Uterus (tissue), 4 donors: ENCODE results near the gene BCAS3. TPM values are rescaled to one million over a fixed set of nuclear protein-coding genes. Genes with fewer than 3 reads are reported as not detected.

Experiments used
- DNase-seq, 2 donors: peaks; one replicate each; pipeline ENCODE4 v3.0.0-alpha.2; 2019 to 2020
- H3K27ac ChIP-seq, 2 donors: fragments of 200-600 bp; sonication (generic); 1 replicate in 1 of 2; 2 replicates in 1 of 2; pipeline ENCODE4 v1.5.1; 2016 to 2018
- H3K27me3 ChIP-seq, 2 donors: fragments of 200-600 bp; sonication (generic); one replicate each; pipeline ENCODE4 v1.5.1; 2018 to 2019; ENCODE audit warnings: control low read depth in 1 of 2
- H3K36me3 ChIP-seq, 2 donors: fragments of 200-600 bp; sonication (generic); one replicate each; pipeline ENCODE4 v1.5.1; 2019; ENCODE audit warnings: control low read depth in 1 of 2
- H3K4me1 ChIP-seq, 2 donors: fragments of 200-600 bp; sonication (generic); one replicate each; pipeline ENCODE4 v1.5.1; 2018 to 2019; ENCODE audit warnings: control low read depth in 1 of 2
- H3K4me3 ChIP-seq, 2 donors: fragments of 200-600 bp; sonication (generic); 1 replicate in 1 of 2; 2 replicates in 1 of 2; pipeline ENCODE4 v1.5.1; 2018 to 2019; ENCODE audit warnings: mild to moderate bottlenecking in 1 of 2
- H3K9me3 ChIP-seq, 2 donors: fragments of 200-600 bp; sonication (generic); one replicate each; pipeline ENCODE4 v1.5.1; 2019; ENCODE audit warnings: control low read depth in 1 of 2
- POLR2A ChIP-seq, 2 donors: fragments of 450-650 bp; IDR thresholded peaks; one replicate each; pipeline ENCODE4 v1.6.1; 2016; ENCODE audit warnings: antibody characterized with exemption in 2 of 2, mild to moderate bottlenecking in 1 of 2, moderate library complexity in 1 of 2
- intact Hi-C: fragments of 100-400 bp; cut with DNase I; formaldehyde crosslinking; loops from one replicate; pipeline ENCODE4 v1.15.1; 2023; ENCODE audit warnings: low total_unique reads
- total RNA-seq, 4 donors: library from RNA; depleted of rRNA in 3 of 4; stranded (reverse); fragments of >200 nt in 3 of 4; gene quantifications; one replicate each; pipeline versions ENCODE4 v1.1.0 to v1.2.4, GENCODE V29; 2014 to 2023
- TF ChIP-seq, protein P1 (sequence below), 4 experiments: fragments of 200-600 bp in 2 of 4; fragments of 450-650 bp in 2 of 4; sonication (generic) in 2 of 4; IDR thresholded peaks; one replicate each; pipeline ENCODE4 v1.5.1; 2016 to 2019; ENCODE audit warnings: antibody characterized with exemption in 4 of 4, mild to moderate bottlenecking in 2 of 4, moderate library complexity in 1 of 4
- donor health status: DM: yes; HTN: yes; CAD: no.

The BCAS3 gene
- total RNA-seq, 4 donors from 2014 or later, result 42.6 to 147 (median 83.7) TPM

DNA sequence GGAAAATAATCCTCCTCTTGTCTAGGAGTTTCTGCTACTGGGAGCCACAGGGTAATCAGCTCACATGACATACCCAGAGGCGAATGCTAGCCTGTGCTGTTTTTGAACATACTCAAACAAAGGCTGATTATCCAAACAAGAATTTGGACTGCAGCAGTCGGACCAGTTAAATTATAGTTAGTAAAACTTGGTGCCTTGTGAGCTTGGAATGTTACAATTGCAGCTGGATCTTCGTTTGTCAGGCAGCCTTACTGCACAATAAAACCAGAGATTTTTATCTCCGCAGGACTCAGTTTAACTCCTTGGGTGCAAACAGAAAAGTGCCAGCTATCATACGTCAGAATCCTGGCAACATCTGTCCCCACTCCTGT, 558.2 kb downstream of the BCAS3 start:
- DNase-seq, result no peak
- H3K27me3 ChIP-seq, result no peaks in the 10 kb centered on the region
- H3K9me3 ChIP-seq, result no peaks in the 10 kb centered on the region
- H3K27ac ChIP-seq, result peak overlapping the region in 1 of 2 donors; percentile 5
- TF ChIP-seq POLR2A (IDR thresholded peaks at IDR 0.05), result no peak
- TF ChIP-seq, protein P1, sequence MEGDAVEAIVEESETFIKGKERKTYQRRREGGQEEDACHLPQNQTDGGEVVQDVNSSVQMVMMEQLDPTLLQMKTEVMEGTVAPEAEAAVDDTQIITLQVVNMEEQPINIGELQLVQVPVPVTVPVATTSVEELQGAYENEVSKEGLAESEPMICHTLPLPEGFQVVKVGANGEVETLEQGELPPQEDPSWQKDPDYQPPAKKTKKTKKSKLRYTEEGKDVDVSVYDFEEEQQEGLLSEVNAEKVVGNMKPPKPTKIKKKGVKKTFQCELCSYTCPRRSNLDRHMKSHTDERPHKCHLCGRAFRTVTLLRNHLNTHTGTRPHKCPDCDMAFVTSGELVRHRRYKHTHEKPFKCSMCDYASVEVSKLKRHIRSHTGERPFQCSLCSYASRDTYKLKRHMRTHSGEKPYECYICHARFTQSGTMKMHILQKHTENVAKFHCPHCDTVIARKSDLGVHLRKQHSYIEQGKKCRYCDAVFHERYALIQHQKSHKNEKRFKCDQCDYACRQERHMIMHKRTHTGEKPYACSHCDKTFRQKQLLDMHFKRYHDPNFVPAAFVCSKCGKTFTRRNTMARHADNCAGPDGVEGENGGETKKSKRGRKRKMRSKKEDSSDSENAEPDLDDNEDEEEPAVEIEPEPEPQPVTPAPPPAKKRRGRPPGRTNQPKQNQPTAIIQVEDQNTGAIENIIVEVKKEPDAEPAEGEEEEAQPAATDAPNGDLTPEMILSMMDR (IDR thresholded peaks at IDR 0.05), result no peak
- no peaks in the 10 kb centered on the region for H3K36me3 ChIP-seq
- H3K4me1 ChIP-seq, result no peaks in the 10 kb centered on the region
- H3K4me3 ChIP-seq, result no peak overlapping the region
- intact Hi-C loops, result no loop called here

DNA sequence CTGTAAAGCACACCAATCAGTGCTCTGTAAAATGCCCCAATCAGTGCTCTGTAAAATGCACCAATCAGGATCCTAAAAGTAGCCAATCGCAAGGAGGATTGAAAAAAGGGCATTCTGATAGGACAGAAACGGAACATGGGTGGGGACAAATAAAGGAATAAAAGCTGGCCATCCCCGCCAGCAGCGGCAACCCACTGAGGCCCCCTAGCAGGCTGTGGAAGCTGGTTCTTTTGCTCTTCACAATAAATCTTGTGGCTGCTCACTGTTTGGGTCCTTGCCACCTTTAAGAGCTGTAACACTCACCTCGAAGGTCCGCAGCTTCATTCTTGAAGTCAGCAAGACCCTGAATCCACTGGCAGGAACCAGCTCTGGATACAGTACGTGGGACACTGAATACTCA, 559.6 kb downstream of the BCAS3 start:
- intact Hi-C loops, result no loop called here
- H3K36me3 ChIP-seq, result no peaks in the 10 kb centered on the region
- no peaks in the 10 kb centered on the region for H3K9me3 ChIP-seq
- H3K4me3 ChIP-seq, result no peak overlapping the region
- TF ChIP-seq, protein P1 (IDR thresholded peaks at IDR 0.05), result no peak
- no peak for TF ChIP-seq POLR2A (IDR thresholded peaks at IDR 0.05)
- H3K27ac ChIP-seq, result no peak overlapping the region
- H3K4me1 ChIP-seq, result no peaks in the 10 kb centered on the region
- H3K27me3 ChIP-seq, result no peaks in the 10 kb centered on the region
- no peak for DNase-seq

DNA sequence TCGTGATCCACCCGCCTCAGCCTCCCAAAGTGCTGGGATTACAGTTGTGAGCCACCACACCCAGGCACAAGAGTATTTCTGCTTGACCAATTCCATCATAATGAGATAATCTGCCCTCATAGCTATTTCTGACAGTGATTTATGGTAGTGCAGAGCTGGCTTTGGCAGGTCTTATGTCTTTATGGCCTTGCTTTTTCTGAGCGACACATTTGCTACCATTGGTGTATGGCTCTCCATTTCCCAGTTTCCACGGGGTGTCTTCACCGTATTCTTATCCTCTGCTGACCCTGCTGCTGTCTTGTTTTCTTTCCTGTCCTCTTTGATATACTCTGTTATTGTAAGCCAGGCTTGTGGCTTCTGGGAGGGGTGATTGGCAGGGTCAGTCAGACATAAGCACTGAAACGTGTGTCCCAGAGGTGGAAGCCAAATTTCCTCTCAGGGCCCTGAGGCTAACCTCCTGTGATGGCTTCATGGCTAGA, 560.8 kb downstream of the BCAS3 start:
- Histone ChIP-seq H3K36me3 (no peaks in the 10 kb centered on the region), H3K27me3 (no peaks in the 10 kb centered on the region), H3K9me3 (no peaks in the 10 kb centered on the region), H3K4me1 (no peaks in the 10 kb centered on the region), H3K27ac (peak overlapping the region in 1 of 2 donors; percentile 28), H3K4me3 (no peak overlapping the region)
- intact Hi-C loops, result no loop called here
- TF ChIP-seq, protein P1 (IDR thresholded peaks at IDR 0.05), result no peak
- no peak for TF ChIP-seq POLR2A (IDR thresholded peaks at IDR 0.05)
- no peak for DNase-seq

DNA sequence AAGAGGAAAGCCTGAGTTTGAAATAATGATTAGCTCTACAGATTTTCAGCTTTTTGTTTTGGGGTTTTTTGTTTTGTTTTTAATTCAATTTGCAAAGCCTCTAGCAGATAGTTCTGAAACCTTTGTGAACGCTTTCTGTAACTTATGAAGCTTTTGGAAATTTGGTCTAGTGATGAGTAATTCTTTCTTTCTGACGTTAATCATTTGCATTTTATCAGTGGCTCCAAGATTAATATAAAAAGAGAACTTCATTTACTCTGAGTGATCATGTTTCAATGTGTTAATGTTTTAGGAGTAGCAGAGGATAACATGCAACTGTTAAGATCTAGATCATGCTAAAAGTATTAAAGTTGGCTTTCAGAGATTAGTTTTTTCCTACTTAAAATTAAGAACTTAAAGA, 561.7 kb downstream of the BCAS3 start:
- H3K27ac ChIP-seq, result peak overlapping the region in 1 of 2 donors; percentile 30
- no peaks in the 10 kb centered on the region for H3K4me1 ChIP-seq
- H3K36me3 ChIP-seq, result no peaks in the 10 kb centered on the region
- intact Hi-C loops, result no loop called here
- no peak for DNase-seq
- no peaks in the 10 kb centered on the region for H3K27me3 ChIP-seq
- no peaks in the 10 kb centered on the region for H3K9me3 ChIP-seq
- TF ChIP-seq, protein P1 (IDR thresholded peaks at IDR 0.05), result no peak
- TF ChIP-seq POLR2A (IDR thresholded peaks at IDR 0.05), result no peak
- no peak overlapping the region for H3K4me3 ChIP-seq

DNA sequence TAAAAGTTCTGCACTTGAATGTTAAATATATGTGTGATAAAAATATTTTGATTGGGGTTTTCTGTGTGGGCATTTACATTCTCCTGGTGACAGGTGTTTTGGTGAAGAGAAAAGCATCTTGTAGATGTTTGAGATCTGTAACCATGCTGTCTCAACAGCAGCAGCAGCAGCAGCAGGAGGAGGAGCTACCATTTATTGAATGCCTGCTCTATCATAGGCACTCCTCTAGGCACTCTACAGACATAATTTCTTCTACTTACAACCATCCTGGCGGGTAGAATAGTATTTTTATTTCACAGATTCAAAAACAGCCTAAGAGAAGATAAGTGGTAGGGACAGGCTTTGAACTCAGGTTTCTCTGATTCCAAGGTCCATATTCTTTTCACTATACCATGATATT, 562.3 kb downstream of the BCAS3 start:
- intact Hi-C loops, result no loop called here
- Histone ChIP-seq H3K27ac (no peak overlapping the region), H3K4me3 (no peak overlapping the region), H3K27me3 (no peaks in the 10 kb centered on the region), H3K4me1 (no peaks in the 10 kb centered on the region), H3K9me3 (no peaks in the 10 kb centered on the region), H3K36me3 (no peaks in the 10 kb centered on the region)
- no peak for TF ChIP-seq POLR2A (IDR thresholded peaks at IDR 0.05)
- TF ChIP-seq, protein P1 (IDR thresholded peaks at IDR 0.05), result no peak
- DNase-seq, result no peak
